ENCODE measurements around the gene GPR50.

GRCh38 chrX:151167791-151168345 lies 8.5 kb upstream of the GPR50 start:
- TF ChIP-seq CTCF (IDR thresholded peaks at IDR 0.05): no peak
- no peak for TF ChIP-seq POLR2AphosphoS5 (IDR thresholded peaks at IDR 0.05)
